T-helper 17 cell (primary cell): ENCODE measurements around the gene NEO1. TPM values are rescaled to one million over a fixed set of nuclear protein-coding genes. Genes with fewer than 3 reads are reported as not detected.

ENCODE experiments used
- ATAC-seq: fragments of 150-1000 bp; cut with Tn5 transposase; 2 replicates; pipeline ENCODE4 v1.10.0; 2021; ENCODE audit warnings: mild to moderate bottlenecking, moderate library complexity
- DNase-seq, 3 donors: peaks; one replicate each; pipeline versions ENCODE4 v3.0.0 to v3.0.0-alpha.2; 2020 to 2021
- H3K9me3 ChIP-seq: one replicate; pipeline ENCODE4 v1.7.0; 2013; ENCODE audit warnings: low read length, mild to moderate bottlenecking; ENCODE audit not compliant: control insufficient read depth, poor library complexity, severe bottlenecking
- H3K27ac Mint-ChIP-seq: one replicate; pipeline ENCODE4 v1.8.0; 2022; ENCODE audit warnings: mild to moderate bottlenecking, moderate library complexity, mixed read lengths
- H3K27me3 Mint-ChIP-seq: one replicate; pipeline ENCODE4 v1.8.0; 2022; ENCODE audit warnings: mixed read lengths
- H3K36me3 Mint-ChIP-seq: one replicate; pipeline ENCODE4 v1.8.0; 2022; ENCODE audit warnings: low read depth, mixed read lengths
- H3K4me1 Mint-ChIP-seq: one replicate; pipeline ENCODE4 v1.8.0; 2022; ENCODE audit warnings: mild to moderate bottlenecking, mixed read lengths
- H3K4me3 Mint-ChIP-seq: one replicate; pipeline ENCODE4 v1.8.0; 2022; ENCODE audit warnings: mild to moderate bottlenecking, moderate library complexity, mixed read lengths
- total RNA-seq, 4 donors: library from RNA in 2 of 4; stranded (reverse) in 2 of 4; gene quantifications; one replicate each; pipeline ENCODE4 v1.2.3 and lab custom pipeline; 2022 to 2026

Gene NEO1, protein sequence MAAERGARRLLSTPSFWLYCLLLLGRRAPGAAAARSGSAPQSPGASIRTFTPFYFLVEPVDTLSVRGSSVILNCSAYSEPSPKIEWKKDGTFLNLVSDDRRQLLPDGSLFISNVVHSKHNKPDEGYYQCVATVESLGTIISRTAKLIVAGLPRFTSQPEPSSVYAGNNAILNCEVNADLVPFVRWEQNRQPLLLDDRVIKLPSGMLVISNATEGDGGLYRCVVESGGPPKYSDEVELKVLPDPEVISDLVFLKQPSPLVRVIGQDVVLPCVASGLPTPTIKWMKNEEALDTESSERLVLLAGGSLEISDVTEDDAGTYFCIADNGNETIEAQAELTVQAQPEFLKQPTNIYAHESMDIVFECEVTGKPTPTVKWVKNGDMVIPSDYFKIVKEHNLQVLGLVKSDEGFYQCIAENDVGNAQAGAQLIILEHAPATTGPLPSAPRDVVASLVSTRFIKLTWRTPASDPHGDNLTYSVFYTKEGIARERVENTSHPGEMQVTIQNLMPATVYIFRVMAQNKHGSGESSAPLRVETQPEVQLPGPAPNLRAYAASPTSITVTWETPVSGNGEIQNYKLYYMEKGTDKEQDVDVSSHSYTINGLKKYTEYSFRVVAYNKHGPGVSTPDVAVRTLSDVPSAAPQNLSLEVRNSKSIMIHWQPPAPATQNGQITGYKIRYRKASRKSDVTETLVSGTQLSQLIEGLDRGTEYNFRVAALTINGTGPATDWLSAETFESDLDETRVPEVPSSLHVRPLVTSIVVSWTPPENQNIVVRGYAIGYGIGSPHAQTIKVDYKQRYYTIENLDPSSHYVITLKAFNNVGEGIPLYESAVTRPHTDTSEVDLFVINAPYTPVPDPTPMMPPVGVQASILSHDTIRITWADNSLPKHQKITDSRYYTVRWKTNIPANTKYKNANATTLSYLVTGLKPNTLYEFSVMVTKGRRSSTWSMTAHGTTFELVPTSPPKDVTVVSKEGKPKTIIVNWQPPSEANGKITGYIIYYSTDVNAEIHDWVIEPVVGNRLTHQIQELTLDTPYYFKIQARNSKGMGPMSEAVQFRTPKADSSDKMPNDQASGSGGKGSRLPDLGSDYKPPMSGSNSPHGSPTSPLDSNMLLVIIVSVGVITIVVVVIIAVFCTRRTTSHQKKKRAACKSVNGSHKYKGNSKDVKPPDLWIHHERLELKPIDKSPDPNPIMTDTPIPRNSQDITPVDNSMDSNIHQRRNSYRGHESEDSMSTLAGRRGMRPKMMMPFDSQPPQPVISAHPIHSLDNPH (N-terminal part only)
- total RNA-seq (10 to 100 TPM; 21.9 to 22.9 TPM), total RNA-seq (lab: John Stamatoyannopoulos, UW) (23.1 to 30.7 reads per million in 2 donors)

DNA sequence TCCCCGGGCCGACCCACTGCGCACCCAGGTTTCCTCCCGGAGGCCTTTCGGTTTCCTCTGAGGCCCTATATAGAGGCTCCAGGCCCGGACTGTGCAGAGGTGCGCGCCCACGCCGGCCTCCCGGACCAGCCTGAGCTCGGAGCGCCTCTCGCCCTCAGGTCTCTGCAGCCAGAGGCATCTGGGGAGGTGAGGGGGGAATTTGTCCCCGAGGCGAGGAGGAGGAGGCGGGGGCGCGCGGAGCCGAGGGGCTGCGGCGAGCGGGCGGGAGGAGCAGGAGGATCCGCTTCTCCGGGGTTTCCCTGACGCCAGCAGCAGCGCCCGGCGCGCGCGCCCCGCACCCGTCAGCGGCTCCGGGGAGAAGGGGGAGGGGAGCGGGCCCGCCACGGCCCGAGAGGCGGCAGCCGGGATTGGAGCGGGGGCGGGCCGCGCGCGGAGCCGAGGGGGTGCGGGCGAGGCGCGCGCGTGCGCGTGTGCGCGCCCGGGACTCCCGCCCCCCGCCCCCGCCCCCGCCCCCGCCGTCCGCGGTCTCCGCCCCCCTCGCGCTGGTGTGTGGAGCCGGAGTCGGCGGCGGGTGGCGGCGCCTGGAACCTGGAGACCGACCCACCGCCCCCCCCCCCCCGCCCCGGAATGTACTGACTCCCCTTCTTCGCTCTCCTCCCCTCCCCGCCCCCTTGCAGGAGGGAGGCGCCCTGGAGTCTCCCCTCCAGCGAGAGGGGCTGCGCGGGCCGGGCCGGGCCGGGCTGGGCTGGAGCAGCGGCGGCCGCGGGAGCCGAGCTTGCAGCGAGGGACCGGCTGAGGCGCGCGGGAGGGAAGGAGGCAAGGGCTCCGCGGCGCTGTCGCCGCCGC is at the start of gene NEO1:
TSS of gene NEO1 (plus strand) at position 657 of the 846 bp plus-strand sequence. CDS start 213 bp downstream, outside the sequence.
- Mint-ChIP-seq H3K27me3 (peaks cover 8% of the 10 kb centered on the region), H3K27ac (peak within 1 kb of the TSS; percentile 83), H3K4me3 (peak within 1 kb of the TSS; percentile 93), H3K36me3 (peaks cover 2% of the 10 kb centered on the region), H3K4me1 (peaks cover 14% of the 10 kb centered on the region)
- peak; percentile 86 for ATAC-seq
- DNase-seq, result peak; percentile 85 to 89 (median 88)
- no peaks in the 10 kb centered on the region for H3K9me3 ChIP-seq

DNA sequence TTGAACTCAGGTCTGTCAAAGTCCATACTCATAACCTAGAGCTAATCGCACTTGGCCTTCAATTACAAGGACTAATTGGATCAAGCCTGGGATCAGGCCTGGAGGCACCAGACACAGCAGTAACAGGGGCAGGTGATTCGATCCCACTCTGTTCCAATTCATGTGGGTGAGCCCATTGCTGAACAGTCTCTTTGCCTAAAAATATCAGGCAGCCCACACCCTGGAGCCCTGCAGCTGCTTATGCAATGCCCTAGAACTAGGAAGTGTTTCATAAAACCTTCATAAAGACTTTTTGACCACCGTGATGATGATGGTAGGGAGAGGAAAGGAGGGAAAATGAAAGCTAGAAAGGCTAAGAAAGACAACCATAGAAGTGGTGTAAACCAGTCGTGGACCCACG is 47.8 kb upstream of the NEO1 start:
- DNase-seq (no peak), ATAC-seq (no peak)
- no peak overlapping the region for H3K4me3 Mint-ChIP-seq
- H3K27me3 Mint-ChIP-seq, result peaks cover 49% of the 10 kb centered on the region
- no peaks in the 10 kb centered on the region for H3K9me3 ChIP-seq
- no peak overlapping the region for H3K27ac Mint-ChIP-seq
- H3K36me3 Mint-ChIP-seq, result peaks cover 2% of the 10 kb centered on the region
- no peaks in the 10 kb centered on the region for H3K4me1 Mint-ChIP-seq

DNA sequence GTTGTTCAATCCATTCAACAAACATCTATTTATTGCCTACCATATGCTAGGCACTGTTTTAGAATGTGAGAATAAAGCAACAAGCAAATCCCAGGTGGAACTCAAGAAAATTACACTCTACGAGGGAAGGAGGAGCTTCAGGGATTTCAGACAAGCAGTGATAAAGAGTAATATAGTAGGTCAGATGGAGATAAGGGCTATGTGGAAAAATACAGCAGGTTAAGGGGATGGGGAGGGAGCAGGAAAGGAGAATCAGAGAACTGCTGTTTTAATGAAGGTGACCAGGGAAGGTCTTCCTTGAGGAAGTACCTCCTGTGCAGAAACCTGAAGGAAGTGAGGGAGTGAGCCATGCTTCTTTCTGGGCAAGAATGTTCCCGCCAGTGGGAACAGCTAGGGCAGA is 47.2 kb upstream of the NEO1 start:
- H3K9me3 ChIP-seq, result no peaks in the 10 kb centered on the region
- H3K27me3 Mint-ChIP-seq, result peaks cover 48% of the 10 kb centered on the region
- H3K4me3 Mint-ChIP-seq, result no peak overlapping the region
- H3K27ac Mint-ChIP-seq, result no peak overlapping the region
- H3K36me3 Mint-ChIP-seq, result peaks cover 2% of the 10 kb centered on the region
- ATAC-seq (no peak), DNase-seq (no peak)
- H3K4me1 Mint-ChIP-seq, result no peaks in the 10 kb centered on the region

DNA sequence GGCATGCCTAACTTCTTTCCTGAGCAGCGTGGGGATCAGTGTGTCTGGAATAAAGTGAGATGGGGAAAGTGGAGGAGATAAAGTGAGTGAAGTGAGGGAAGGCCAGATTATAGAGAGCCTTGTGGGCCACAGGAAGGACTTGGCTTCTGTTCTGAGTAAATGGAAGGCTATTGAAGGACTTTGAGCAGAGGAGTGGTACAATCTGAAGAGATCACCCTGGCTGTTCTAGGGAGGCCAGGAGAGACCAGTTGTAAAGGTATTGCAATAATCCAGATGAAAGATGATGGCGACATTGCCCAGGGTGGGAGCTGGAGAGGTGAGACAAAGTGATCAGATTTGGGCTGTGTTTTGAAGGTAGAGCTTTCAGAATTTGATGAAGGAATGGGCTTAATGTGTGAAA is 46.8 kb upstream of the NEO1 start:
- DNase-seq (no peak), ATAC-seq (no peak)
- H3K27me3 Mint-ChIP-seq, result peaks cover 50% of the 10 kb centered on the region
- no peak overlapping the region for H3K4me3 Mint-ChIP-seq
- H3K4me1 Mint-ChIP-seq, result no peaks in the 10 kb centered on the region
- H3K36me3 Mint-ChIP-seq, result peaks cover 2% of the 10 kb centered on the region
- H3K9me3 ChIP-seq, result no peaks in the 10 kb centered on the region
- no peak overlapping the region for H3K27ac Mint-ChIP-seq

DNA sequence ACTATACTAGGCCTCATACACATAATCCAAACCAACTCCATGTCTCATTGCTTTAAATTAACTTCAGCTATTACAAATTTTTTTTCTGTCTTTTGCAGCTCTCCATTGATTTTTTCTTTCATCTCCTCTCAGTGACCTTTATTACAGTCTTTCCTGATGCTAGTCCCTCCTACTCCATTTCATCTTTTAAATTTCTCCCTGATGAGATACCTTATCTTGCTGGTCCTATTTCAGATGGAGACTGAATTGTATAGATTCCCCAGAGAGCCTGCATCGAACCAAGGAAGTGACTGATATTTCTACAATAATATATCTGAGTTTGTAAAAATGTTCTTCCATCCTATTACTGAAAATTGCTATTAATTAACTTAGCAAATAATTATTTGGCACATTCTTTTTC is 45.7 kb upstream of the NEO1 start:
- DNase-seq (no peak), ATAC-seq (no peak)
- H3K4me1 Mint-ChIP-seq, result no peaks in the 10 kb centered on the region
- H3K9me3 ChIP-seq, result no peaks in the 10 kb centered on the region
- no peak overlapping the region for H3K4me3 Mint-ChIP-seq
- peaks cover 2% of the 10 kb centered on the region for H3K36me3 Mint-ChIP-seq
- no peak overlapping the region for H3K27ac Mint-ChIP-seq
- H3K27me3 Mint-ChIP-seq, result peaks cover 51% of the 10 kb centered on the region

DNA sequence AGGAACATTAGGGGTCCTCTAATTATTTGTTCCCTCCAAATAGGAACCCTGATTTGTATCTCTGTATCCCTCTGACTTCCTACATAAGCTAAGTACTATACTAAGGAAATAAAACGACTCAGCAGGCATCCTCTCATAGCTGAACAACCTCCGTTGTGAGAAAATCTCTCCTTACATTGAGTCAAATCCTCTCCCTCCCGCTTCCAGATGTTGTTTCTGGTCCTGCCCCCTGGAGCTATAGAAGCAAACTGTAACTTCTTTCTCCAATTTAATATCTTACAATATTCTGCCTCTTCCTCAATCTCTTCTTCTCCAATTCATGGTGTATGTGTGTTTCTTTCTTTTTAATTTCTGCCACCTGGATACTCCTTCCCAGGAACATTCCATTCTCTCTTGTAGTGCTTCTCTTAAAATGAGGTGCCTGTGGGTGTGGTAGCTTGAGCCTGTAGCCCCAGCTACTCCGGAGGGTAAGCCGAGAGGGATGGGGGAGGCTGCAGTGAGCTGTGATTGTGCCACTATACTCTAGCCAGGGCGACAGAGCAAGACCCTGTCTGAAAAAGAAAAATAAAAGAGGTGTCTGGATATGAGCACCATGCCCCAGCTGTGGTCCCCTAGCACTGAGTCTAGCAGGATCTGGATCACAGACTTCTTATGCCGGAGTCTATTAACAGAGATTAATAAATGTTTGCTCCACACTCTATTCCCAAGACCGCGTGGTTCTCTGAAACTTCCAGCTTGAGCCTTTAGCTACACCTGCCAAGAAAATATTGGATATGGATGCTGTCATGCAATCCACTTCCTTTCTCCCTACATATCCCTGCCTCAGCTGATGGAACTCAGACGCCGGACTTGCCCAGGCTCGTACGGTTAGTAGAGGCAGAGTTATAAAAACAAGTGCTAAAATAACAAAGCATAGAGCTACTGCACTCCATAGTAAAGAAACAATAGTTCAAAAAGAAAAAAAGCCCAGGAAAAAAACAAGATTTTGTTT is 42.9 kb upstream of the NEO1 start:
- no peak for ATAC-seq
- no peak for DNase-seq
- no peaks in the 10 kb centered on the region for H3K4me1 Mint-ChIP-seq
- no peaks in the 10 kb centered on the region for H3K36me3 Mint-ChIP-seq
- no peaks in the 10 kb centered on the region for H3K9me3 ChIP-seq
- H3K4me3 Mint-ChIP-seq, result no peak overlapping the region
- H3K27ac Mint-ChIP-seq, result no peak overlapping the region
- peaks cover 39% of the 10 kb centered on the region for H3K27me3 Mint-ChIP-seq

DNA sequence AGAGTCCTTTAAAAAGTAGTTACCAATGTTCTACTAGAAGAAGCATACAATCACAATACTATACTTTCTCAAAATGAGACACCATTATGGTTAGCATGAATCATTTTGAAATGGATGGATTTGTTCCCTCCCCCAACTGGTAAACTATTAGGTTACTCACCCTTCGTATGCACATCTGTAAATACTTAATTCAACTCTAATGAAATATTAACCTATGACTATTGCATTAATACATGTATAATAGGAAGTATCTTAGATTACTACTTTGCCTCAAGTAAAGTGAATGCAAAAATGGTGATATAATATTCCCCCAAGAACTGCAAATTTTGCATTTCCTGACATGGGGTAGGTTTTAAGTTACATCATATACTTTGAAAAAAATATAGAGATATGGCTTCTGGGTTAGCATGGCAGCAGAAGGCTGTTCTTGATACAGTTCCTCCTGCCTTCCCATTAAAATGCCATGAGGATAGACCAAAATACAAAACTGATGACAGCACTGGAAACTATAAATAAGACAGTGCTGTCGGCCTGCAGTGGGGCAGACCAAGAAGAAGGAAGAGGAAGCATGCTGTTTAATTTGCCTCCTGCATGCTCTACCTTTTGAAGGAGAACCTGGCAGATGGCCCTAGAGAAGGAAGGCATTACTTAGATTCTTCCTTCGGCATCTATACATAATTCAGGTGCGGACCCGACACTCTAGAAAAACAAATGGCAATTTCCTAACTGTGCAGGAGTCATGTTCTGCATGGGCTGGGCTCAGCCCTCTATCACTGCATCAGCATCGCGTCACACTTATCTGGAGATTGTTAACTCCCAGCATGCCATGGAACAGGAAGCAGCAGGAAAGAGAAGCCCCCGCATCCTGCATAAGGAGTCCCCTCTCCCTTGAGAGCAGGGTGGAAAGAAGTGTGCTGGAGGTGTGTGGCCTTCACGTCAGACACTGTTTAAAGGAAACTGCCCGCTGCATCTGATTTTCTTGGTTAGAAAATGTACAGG is 41.8 kb upstream of the NEO1 start:
- Mint-ChIP-seq H3K27ac (no peak overlapping the region), H3K4me3 (no peak overlapping the region), H3K36me3 (no peaks in the 10 kb centered on the region), H3K27me3 (peaks cover 31% of the 10 kb centered on the region), H3K4me1 (peaks cover 4% of the 10 kb centered on the region)
- H3K9me3 ChIP-seq, result no peaks in the 10 kb centered on the region
- DNase-seq (no peak), ATAC-seq (no peak)

DNA sequence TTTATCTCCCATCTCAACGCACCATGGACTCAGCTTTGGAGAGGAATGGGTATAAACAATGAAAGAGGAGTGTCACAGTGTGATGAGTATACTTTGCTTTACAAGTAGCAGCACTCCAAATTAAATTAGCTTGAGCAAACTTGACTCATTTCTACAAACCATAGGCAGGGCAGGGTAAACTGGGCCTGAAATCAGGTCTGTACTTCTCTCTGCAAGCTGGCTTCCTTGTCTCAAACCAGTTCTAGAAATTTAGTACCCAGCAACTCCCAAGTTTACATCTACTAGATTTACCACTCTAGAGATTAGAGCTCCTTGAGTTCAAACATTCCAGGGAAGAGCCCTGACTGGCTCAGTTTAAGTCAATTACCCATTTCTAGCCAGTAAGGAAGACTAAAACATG is 37.4 kb upstream of the NEO1 start:
- peaks cover 7% of the 10 kb centered on the region for H3K4me1 Mint-ChIP-seq
- H3K4me3 Mint-ChIP-seq, result no peak overlapping the region
- no peaks in the 10 kb centered on the region for H3K36me3 Mint-ChIP-seq
- DNase-seq (no peak), ATAC-seq (no peak)
- peaks cover 19% of the 10 kb centered on the region for H3K27me3 Mint-ChIP-seq
- no peaks in the 10 kb centered on the region for H3K9me3 ChIP-seq
- no peak overlapping the region for H3K27ac Mint-ChIP-seq

DNA sequence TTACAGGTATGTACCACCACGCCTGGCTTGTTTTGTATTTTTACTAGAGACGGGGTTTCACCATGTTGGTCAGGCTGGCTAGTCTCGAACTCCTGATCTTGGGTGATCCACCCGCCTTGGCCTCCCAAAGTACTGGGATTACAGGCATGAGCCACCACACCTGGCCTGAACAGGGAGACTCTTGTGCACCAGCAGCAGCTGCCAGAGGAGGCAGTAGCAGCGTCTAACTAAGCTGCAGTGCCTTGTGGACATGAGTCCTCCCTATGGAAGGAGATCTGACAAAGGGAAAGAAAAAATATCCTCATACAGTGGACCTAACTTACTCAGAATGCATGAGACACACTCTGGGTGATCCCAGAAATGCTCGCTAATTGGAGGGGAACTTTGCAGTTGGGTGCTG is 36.8 kb upstream of the NEO1 start:
- no peak for DNase-seq
- H3K27ac Mint-ChIP-seq, result no peak overlapping the region
- H3K36me3 Mint-ChIP-seq, result no peaks in the 10 kb centered on the region
- H3K4me3 Mint-ChIP-seq, result peak overlapping the region; percentile 37
- H3K4me1 Mint-ChIP-seq, result peaks cover 7% of the 10 kb centered on the region
- peaks cover 21% of the 10 kb centered on the region for H3K27me3 Mint-ChIP-seq
- no peaks in the 10 kb centered on the region for H3K9me3 ChIP-seq
- no peak for ATAC-seq

DNA sequence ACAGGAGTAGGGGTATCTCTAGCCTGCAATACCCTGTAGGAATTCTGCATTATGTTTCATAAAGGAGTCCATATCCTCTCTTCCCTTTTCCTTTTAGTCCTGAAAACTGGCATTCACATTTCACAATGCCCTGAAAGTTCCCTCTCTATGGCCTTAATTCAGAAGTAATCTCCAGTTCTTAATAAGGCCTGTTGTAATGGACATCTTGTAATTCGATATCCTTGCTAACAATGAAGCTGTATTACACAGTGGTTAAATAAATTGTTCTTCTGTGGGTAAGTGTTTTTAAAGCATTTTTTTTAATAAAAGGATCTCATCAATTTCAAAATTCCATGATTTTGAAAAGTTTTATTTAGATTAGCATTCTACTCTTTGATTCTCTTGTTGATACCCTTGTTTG is 34.3 kb upstream of the NEO1 start:
- DNase-seq (no peak), ATAC-seq (no peak)
- Mint-ChIP-seq H3K4me1 (peaks cover 10% of the 10 kb centered on the region), H3K27ac (no peak overlapping the region), H3K27me3 (peaks cover 44% of the 10 kb centered on the region), H3K36me3 (no peaks in the 10 kb centered on the region), H3K4me3 (no peak overlapping the region)
- no peaks in the 10 kb centered on the region for H3K9me3 ChIP-seq

DNA sequence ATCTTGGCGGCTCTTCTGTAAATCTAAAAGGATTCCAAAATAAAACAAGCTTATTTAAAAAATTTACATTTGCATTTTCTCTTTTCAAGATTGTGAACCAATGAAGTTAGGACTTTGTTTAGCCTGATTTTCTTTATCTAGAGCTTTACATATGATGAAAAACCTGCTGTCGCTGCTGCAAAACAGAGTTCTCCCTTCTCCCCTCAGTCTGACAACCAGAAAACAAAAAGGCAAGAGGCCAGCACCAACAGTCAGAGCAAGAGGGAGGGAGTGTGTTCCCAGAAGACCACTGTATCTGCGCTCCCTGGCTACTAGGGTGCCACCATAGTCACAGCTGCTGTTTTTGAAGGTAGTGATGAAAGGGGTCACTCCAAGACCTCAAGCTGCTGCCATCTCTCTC is 33.1 kb upstream of the NEO1 start:
- no peak overlapping the region for H3K4me3 Mint-ChIP-seq
- peak overlapping the region; percentile 37 for H3K27ac Mint-ChIP-seq
- no peaks in the 10 kb centered on the region for H3K9me3 ChIP-seq
- no peak for DNase-seq
- H3K27me3 Mint-ChIP-seq, result peaks cover 46% of the 10 kb centered on the region
- no peaks in the 10 kb centered on the region for H3K36me3 Mint-ChIP-seq
- H3K4me1 Mint-ChIP-seq, result peaks cover 10% of the 10 kb centered on the region
- no peak for ATAC-seq
